Measurements from ENCODE around the gene STX18. TPM values are rescaled to one million over a fixed set of nuclear protein-coding genes. Genes with fewer than 3 reads are reported as not detected.
"Not testable (repeated sequence)": the region's sequence is repeated elsewhere in the genome, so short reads cannot be mapped to it uniquely, and the experiment has no call there.

The STX18 gene
- total RNA-seq, 1 donor from 2014 or later, result 22.4 TPM

DNA sequence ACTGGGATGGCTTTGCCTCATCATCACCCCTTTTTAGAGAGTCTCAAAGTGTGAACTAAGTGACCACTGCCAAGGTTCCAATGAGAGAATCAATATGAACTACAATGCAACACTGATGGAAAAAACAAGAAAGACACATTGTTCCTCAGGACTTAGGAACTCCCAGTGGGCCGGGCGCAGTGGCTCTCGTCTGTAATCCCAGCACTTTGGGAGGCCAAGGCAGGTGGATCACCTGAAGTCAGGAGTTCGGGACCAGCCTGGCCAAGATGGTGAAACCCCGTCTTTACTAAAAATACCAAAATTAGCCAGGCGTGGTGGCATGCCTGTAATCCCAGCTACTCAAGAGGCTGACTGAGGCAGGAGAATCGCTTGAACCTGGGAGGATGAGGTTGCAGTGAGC is 119.7 kb downstream of the STX18 start:
- not testable (repeated sequence) for DNase-seq (ENCODE audit: low spot score)

DNA sequence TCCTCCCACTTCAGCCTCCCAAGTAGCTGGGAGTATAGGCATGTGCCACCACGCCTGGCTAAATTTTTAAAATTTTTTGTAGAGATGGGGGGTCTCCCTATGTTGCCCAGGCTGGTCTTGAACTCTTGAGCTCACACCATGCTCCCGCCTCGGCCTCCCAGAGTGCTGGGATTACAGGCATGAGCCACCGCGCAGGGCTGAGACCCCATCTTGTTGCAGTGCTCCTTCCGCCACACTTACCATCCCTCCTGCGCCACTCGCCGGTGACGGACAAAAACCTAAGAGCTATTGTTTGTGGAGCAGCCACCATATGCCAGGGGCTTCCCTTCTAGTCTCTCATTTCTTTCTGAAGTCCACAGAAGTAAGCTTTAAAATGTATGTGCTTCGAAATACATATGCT is 120.5 kb downstream of the STX18 start:
- DNase-seq (ENCODE audit: low spot score), result no peak

DNA sequence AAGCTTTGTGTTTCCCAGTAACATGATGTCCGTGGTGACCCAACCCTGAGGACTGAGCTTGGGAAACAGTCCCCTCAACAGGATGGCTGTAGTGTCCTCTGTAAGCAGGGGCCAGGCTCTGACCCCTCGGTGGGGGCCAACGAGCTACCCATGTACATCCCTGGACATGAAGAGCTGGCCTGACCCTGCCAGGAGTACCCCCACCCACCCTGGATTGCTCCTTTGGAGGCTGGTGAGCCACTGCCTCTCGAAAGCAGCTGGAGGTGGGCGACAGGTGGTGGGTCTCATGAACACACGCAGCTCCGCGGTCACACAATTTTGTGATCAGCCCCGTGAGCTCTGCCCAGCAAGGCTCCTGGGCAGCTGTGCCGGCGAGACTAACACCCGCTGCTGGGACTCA is 121.4 kb downstream of the STX18 start:
- DNase-seq (ENCODE audit: low spot score), result no peak

DNA sequence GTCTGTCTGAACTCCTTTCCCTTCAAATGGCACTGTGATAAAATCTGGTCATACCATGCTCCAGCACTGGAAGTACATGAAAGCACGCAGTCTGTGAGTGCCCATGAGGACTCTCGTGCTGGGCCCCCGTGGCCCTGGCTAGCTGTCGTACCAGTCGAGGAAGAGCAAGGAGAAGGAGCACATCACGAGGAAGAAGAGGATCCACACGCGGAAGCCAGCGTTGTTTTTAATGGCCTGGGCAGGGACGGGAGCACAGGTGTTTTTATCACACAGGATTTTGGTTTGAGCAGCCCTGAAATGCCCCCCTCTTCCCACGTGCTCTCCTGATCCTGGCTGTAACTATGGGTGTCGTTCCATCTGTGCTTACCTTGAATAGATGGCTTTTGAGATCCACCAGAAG is 122.0 kb downstream of the STX18 start:
- no peak for DNase-seq (ENCODE audit: low spot score)

DNA sequence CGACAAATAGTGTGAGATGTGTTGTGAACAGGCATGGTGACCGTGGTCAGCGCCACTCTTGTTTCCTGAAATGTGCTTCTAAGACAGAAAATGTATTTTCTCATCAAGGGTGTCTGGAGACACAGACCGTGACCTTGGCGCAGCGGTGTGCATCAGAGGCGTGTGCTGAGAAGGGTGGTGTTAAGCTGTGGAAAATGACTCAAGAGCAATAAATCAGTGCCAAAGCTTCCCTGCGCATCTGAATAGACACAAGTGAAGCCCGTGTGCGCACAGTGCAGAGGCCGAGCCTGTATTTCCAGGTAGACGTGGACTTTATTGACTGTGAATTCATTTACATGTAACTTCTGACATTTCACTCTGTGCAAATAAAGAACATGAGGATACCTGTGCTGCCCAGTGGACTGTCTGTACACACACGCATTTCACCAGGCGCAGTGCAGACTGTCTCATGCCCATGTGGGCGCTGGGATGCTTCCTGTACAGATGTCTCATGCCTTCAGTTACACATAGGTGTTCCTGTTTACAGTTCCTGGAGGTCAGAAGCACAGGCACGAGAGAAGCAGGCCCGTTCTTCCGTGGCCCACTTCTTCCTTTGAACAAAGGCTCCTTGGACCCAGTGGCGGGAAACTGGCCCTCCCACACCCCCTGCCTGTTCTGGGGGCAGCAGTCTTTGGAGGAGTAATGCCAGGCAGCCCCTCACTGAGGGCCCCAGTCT is 123.0 kb downstream of the STX18 start:
- DNase-seq (ENCODE audit: low spot score), result no peak

DNA sequence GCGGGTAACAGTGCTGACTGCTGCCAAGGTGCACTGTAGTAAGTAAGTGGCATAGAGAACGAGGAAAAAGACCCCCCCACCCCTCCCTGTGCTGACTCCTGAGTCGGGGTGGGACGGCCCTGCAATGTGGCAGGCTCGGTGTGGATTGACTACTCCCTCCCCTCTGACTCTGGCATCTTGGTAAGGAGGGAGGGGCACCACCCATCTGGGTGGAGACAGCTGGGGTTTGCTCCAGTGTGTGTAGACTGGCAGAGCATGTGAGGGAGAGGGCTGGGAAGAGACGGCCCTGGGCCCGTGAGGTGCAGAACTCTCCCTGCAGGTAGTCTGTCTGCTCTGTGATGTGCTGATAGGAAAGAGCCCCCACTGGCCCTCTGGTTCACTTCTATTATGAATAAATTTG is 124.0 kb downstream of the STX18 start:
- no peak for DNase-seq (ENCODE audit: low spot score)

DNA sequence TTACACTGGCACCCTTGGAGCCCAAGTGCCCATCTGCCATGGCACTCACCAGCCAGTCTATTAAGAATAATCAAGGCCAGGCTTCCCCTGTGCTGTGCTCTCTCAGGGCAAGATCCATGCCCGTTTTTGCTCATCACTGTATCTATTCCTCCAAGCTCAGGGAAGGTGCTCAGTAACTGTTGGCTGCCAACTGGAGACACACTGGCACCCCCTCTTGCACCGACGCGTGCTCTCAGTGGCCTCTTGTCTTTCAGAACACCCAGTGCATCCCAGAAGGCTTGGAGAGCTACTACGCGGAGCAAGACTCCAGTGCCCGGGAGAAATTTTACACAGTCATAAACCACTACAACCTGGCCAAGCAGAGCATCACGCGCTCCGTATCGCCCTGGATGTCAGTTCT is 124.9 kb downstream of the STX18 start:
- no peak for DNase-seq (ENCODE audit: low spot score)

DNA sequence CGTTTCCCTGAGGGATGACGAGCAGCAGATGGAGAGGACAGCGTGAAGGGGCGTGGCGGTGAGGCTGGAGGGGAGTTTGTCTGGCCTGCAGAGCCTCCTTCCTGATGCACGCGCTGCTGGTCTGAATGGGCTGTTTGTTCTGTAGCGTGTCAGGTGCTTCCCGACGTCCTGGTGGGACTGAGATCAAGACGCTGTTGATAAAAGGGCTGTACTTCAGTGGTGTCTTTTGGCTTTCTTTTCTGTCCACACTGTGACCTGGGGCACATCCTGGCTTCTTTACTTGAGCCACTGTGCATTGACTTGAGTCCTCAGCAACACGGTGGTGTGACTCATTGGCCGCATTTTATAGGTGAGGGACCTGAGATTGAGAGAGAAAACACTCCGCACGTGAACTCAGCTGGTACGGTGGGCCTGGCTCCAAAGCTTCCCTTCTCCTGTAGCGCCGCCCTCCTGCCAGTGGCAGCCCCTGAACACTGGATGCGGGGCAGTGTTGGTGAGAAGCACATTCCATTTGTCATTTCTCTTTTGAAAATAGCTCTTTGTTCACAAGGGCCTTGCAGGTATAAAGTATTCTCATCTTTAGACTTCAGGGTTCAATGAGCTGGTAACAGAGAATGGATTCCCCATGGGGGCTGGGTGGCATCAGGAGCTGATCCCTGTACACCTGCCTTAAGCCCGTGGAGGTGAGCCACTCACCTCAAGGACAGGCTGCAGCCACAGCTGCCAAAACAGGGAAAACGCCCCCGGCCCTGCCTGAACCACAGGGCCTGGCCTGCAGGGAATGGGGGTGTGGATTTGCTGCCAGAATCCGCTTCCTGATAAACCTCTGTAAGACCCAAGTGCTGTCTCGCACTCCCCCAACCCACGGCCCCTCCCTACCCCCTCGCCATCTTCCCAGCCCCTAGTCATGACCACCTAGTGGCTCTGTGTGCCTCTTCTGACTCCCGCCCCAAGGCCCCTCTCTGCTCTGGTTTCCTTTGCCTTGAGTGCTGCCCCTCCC is 125.7 kb downstream of the STX18 start:
- DNase-seq (ENCODE audit: low spot score), result no peak

DNA sequence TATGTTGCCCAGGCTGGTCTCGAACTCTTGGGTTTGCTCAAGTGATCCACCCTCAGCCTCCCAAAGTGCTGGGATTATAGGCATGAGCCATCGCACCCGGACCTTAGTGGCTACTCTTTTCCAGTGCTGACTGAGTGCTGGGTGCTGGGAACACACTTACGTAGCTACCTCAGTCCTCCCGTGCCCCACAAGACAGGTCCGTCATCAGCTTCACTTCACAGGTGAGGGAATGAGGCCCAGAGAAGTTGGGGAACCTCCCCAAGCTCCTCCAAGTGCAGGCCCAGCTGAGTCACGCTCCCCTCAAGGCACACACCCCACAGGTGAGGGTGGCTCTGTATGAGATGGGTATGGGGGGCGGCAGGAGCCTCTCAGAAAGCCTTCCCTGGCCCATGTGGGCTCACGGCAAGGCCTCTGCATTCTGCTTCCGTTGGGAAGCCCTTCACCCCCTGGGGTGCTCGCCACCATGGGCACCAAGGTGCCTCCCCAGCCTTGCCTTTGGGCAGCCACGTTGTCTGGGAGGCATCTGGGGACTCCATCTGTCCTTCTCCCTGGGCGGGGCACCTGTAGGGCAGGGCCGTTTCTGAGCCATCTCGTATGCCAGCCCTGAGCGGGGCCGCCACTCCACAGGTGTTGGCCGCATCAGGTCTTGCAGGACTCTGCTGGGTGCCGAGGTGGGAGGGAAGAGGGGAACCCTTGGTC is 126.6 kb downstream of the STX18 start:
- DNase-seq (ENCODE audit: low spot score), result no peak

DNA sequence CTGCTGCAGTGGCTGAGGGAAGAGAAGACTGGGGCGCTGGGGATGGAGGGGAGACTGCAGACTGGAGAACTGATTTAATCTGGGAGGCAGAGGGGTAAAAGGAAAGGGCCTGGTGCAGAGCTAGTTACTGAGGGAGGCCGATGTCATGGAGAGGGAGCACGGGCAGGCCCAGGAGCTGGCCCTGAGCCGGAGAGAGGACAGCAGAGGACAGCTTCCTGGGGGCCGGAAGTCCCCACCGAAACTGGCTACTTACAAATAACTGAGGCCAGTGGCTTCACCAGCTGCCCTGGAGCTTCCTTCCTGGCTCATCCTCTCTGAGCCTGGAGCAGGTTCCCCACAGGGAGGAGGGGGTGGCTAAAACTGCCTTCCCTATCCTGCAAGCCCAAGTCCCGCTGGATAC is 128.0 kb downstream of the STX18 start:
- no peak for DNase-seq (ENCODE audit: low spot score)

DNA sequence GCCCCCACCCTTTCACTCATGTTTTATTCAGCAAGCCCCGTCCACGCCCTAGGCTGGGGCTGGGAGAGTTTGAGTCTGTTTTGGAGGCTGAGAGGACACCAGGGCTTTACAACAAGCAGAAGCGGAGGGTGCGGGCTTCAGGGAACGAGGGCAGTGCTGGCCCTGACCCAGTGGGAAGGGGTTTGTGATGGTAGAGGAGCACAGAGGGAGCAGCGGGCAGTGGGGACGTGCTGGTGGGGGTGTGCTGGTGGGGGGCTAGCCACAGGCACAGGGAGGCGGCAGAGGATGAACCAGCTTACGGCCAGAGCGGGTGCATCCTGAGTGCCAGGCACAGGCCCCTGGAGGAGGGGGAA is 128.5 kb downstream of the STX18 start:
- no peak for DNase-seq (ENCODE audit: low spot score)

DNA sequence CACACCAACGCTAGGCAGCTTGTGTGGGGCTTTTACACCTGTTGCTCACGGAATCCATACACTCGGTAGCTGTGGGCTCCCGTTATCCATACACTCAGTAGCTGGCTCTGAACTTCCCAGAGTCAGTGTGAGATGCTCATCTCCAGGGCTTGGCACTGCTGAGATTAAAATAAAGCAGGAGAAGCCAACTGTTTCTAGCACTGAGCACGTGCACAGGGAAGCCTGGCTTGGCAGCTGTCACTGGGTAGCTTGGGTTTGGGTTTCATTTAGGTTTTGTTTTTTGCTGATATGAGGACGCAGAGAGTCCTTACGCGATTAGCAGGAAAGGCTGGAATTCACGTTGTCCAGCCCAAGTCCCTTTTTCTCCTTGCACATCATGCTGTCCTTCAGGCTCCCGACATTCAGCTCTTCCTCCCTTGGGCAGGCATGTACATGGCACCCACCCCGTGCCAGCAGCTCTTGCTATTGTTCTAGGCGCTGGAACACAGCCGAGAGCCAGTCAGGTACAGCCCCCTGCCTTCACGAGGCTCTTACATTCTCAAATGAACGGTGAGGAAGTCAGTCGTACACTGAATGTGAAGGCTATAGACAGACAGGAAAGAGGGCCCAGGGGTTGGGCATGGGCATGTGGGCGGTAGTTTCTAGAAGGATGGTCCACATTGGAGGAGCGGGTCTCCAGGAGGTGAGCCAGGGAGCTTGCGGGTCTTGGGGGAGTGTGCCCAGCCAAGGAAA is 129.0 kb downstream of the STX18 start:
- no peak for DNase-seq (ENCODE audit: low spot score)

DNA sequence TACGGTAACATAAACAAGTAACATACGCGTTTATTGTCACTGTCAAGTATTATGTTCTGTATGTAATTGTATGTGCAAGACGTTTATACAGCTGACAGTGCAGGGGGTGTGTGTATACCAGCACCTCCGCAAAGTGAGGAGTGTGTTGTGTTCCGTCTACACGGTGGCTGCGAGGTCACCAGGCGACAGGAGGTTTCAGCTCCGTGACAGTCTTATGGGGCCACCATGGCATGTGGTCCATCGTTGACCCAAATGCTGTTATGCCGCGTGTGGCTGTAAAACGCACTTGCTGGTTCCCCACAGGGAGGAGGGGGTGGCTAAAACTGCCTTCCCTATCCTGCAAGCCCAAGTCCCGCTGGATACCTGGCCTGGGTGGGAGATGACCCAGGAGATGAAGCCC is 129.9 kb downstream of the STX18 start:
- no peak for DNase-seq (ENCODE audit: low spot score)

DNA sequence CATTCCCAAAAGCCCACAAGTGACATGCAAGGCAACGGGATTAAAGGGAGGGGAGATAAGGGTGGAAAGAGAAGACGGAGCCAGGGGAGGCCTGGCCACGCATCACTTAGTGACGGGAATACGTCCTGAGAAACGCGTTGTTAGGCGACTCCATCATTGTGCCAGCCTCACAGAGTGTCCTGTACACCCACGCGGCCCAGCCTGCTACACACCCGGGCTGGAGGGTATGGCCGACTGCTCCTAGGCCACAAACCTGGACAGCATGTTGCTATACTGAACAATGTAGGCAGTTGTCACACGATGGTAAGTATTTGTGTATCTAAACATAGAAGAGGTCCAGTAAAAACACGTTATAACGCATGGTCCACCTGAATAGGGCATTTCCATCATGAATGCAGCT is 131.6 kb downstream of the STX18 start:
- no peak for DNase-seq (ENCODE audit: low spot score)

DNA sequence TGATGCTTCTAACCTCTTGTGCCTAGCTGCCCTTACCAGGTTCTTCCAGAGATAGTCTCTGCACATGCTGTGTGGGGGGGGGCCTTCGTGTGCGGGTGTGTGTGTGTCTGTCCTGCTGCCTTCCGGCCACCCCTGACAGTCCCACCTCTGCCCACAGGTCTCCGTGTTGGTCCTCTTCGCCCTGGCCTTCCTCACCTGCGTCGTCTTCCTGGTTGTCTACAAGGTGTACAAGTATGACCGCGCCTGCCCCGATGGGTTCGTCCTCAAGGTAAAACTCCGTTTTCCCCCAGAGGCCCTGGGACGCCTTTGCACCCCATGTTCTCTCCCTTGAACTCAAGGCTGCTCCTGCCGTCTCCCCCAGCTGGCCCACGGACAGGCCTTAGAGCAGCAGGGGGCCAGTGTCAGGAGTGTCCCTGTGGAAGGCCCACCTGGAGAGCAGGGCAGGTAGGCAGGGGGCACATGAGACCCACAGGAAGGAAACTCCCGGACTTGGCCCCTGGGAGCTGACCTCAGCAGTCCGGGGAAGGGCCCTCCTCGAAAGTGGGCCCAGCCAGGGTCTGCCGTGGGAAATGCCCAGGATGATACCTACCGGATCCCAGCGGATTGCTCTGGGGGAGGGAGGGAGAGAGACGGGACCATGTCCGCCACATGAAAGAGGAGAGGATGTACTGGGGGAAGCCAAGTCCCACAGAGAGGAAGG is 132.3 kb downstream of the STX18 start:
- no peak for DNase-seq (ENCODE audit: low spot score)

DNA sequence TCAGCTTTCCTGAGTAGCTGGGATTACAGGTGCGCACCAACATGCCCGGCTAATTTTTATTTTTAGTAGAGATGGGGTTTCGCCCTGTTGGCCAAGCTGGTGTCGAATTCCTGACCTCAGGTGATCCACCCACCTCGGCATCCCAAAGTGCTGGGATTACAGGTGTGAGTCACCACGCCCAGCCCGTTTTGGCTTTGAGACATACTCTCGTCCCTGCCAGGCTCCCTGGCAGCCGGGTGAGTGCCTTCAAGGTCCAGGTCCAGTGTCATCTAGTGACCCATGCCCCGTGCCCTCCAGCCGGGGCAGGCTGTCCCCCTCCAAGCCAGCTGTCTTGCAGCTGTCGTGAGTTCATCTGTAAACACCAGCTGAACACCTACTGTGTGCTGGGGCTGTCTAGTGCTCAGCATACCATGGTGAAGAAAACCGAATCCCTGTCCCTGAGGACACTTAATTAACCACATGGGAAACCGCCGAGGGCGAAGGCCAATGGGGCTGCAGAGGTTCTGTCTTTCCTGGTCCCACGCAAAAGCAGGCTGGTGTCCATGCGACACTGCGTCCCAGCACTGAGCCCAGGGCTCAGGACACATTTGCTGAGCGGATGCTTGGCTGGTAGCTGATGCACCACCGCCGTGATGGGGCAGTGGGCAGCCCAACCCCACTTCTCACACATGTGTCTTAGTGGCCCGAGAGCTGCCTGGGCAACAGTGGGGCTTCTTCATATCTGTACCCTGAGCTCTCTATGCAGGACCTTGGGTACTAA is 133.1 kb downstream of the STX18 start:
- no peak for DNase-seq (ENCODE audit: low spot score)

DNA sequence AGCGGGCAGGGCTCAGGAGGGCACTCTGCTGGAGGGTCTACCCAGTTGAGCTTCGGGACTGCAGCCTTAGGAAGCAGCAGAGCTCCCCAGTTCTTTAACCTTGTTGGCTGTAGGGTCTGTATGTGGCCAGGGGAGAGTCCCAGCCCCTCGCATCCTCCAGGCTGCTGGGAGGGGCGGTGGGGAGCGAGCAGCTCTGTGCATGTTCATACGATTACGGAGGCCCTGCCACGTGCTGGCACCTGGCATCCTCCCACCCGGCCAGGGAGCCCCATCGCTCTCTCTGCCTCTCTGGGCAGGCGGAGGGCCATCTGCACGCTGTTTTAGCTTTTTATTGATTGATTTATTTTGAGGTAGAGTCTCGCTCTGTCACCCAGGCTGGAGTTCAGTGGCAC is 133.7 kb downstream of the STX18 start:
- DNase-seq (ENCODE audit: low spot score), result no peak

DNA sequence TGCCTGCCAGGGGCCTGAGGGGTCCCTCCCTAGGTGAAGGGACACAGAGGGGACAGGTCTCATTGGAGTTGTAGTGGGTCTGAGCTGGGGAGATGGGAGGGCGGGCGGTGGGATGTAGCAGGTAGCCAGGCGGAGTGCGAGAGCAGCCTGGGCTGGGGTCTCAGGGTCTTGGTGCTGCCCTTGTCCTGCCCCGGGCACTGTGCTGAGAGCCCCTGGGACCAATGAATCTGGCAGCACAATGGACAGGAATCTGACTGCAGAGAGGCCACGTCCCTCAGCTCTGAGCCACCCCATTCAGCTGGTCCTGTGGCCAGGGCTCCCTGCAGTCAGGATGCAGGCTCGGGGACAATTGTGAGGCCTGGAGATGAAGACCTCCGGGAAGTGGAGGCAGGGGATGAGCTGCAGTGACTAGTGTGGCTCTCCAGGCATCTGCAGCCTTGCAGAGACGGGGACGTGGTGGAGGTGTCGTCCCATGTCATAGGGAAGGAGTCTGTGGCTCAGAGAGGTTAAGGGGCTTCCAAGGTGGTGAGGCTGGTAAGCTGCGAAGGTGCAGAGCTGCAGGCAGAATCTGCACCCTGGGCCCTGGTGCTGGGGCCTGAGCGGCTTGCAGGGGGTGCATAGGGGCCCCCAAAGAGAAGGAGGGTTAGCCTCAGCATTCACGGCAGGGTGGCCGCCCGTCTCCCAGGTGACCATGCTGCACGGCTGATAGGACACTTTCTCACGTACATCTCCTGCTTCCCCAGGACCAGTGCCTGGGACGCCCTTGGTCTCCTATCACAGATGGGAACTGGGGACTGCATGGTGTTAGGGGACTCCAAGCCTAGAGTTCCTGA is 134.3 kb downstream of the STX18 start:
- no peak for DNase-seq (ENCODE audit: low spot score)

Measured in umbilical cord (tissue), 2 donors.